Coronary artery (tissue), 2 donors: ENCODE data around the gene AQP1.

Source experiments
- DNase-seq: peaks from one replicate; pipeline ENCODE4 v3.0.0-alpha.2; 2017; ENCODE audit warnings: low spot score
- H3K27ac ChIP-seq, 2 donors: fragments of 200-600 bp; sonication (generic); one replicate each; pipeline ENCODE4 v1.5.1; 2016 to 2019
- H3K4me3 ChIP-seq: fragments of 200-600 bp; sonication (generic); 2 replicates; pipeline ENCODE4 v1.5.1; 2016; ENCODE audit warnings: mild to moderate bottlenecking, moderate library complexity
- CTCF ChIP-seq: fragments of 200-600 bp; sonication (generic); IDR thresholded peaks from one replicate; pipeline ENCODE4 v1.5.1; 2019; ENCODE audit warnings: antibody characterized with exemption

Gene AQP1

GRCh38 chr7:30911561-30911969 is at the start of gene AQP1:
Gene AQP1, plus strand, starts transcription at chr7:30911853. Its CDS starts 57 bp downstream, at chr7:30911910.
- peak within 1 kb of the TSS; percentile 81 to 97 for H3K27ac ChIP-seq

GRCh38 chr7:30862995-30863705 is 48.5 kb upstream of the AQP1 start:
- H3K27ac ChIP-seq: peak overlapping the region; percentile 27 to 29
- no peak overlapping the region for H3K4me3 ChIP-seq
- no peak for DNase-seq
- no peak for TF ChIP-seq CTCF

More at GRCh38 chr7:30911561-30911969, at the start of gene AQP1:
- no peak for TF ChIP-seq CTCF
- peak; percentile 96 for DNase-seq
- H3K4me3 ChIP-seq: peak within 1 kb of the TSS; percentile 79

- TF ChIP-seq CTCF: no peak
- Histone ChIP-seq H3K27ac (peak overlapping the region; percentile 27 to 56), H3K4me3 (no peak overlapping the region)
- no peak for DNase-seq
Measured at GRCh38 chr7:30863706-30864035, 48.0 kb upstream of the AQP1 start.

- TF ChIP-seq CTCF: no peak
- Histone ChIP-seq H3K4me3 (no peak overlapping the region), H3K27ac (peak overlapping the region; percentile 27 to 56)
- no peak for DNase-seq
Measured at GRCh38 chr7:30864101-30864500, 47.6 kb upstream of the AQP1 start.

GRCh38 chr7:30865076-30865475 is 46.6 kb upstream of the AQP1 start:
- Histone ChIP-seq H3K27ac (no peak overlapping the region), H3K4me3 (no peak overlapping the region)
- no peak for TF ChIP-seq CTCF
- no peak for DNase-seq

DNA sequence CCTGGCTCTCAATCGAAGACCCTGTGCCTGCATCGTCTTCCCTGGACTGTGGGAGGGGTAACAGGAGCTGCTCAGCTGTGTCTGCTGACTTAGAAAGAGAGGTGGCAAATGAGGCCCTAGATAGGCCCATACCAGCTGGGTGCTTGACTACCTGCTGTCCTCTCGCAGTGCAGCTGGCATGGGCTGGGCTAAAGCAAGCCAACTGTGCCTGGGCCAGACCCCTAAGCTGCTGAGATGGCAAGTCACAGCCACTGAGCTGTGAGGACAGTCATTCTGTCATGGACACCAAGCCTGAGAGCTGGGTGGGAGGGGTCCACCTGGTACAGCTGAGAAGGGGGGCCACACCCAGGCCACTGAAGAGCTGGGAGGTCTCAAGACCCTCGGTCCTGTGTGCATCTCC is 45.8 kb upstream of the AQP1 start:
- no peak overlapping the region for H3K4me3 ChIP-seq
- TF ChIP-seq CTCF: no peak
- H3K27ac ChIP-seq: no peak overlapping the region
- no peak for DNase-seq

DNA sequence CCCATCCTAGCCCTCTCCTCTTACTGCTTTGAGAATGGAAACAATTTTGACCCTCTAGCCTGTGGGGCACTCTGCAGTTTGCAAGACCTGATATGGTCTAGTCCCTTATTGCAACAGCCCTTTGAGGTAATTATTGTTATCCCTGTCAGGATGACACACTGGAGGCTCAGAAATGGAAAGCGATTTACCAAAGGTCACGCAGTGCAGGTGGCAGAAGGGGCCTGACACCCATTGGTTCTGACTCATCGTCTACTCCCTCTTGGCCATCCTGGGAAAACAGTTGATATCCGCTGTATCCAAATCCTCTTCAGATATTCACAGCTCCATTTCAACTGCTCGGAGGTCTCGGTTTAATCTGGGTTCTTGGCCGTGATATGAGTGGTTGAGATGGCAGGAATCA is 44.7 kb upstream of the AQP1 start:
- no peak for DNase-seq
- TF ChIP-seq CTCF: no peak
- H3K4me3 ChIP-seq: no peak overlapping the region
- no peak overlapping the region for H3K27ac ChIP-seq
